ENCODE data around the gene CXCR6. TPM values are rescaled to one million over a fixed set of nuclear protein-coding genes. Genes with fewer than 3 reads are reported as not detected.

Gene CXCR6
- polyA plus RNA-seq, 1 donor from 2014 or later, result not detected

DNA sequence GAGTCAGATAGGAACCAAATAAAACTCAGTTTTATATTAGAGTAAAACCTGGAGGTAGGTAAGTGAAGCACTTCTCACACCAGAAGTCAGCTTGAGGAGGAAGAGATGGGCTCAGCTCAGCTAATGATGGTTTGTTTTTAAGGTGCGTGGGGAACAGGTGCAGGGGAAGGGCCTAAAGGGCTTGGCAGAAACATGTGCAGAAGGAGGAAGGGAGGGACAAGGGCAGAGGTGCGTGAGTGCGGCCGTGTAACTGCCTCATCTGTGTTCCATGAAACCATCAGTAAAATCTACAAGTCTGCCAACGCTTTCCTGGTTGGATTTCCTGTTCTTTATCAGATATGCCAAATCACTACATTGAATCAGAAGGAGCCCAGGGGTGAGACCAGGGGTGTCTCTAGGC is 32.4 kb downstream of the CXCR6 start:
- Histone ChIP-seq H3K36me3 (ENCODE audit: insufficient read depth, low read length) (no peaks in the 10 kb centered on the region), H3F3A (ENCODE audit: insufficient read depth, low read length, poor library complexity, severe bottlenecking) (no peaks in the 10 kb centered on the region), H3K4me3 (ENCODE audit: low read length) (no peak overlapping the region), H4K20me1 (ENCODE audit: insufficient read depth) (no peaks in the 10 kb centered on the region), H3K79me2 (replicated peaks; ENCODE audit: insufficient read depth, low read length) (no peaks in the 10 kb centered on the region), H3K4me2 (ENCODE audit: low read length) (no peak overlapping the region), H3K9ac (ENCODE audit: low read length) (no peak overlapping the region), H3K27ac (ENCODE audit: low read length) (no peak overlapping the region), H3K27me3 (ENCODE audit: insufficient read depth, low read depth, low read length) (no peaks in the 10 kb centered on the region), H2AFZ (ENCODE audit: low read depth, low read length) (no peak overlapping the region), H3K9me2 (ENCODE audit: insufficient read depth, low read length) (no peaks in the 10 kb centered on the region), H3K9me3 (ENCODE audit: low read length) (no peaks in the 10 kb centered on the region)
- TF ChIP-seq, protein P1, sequence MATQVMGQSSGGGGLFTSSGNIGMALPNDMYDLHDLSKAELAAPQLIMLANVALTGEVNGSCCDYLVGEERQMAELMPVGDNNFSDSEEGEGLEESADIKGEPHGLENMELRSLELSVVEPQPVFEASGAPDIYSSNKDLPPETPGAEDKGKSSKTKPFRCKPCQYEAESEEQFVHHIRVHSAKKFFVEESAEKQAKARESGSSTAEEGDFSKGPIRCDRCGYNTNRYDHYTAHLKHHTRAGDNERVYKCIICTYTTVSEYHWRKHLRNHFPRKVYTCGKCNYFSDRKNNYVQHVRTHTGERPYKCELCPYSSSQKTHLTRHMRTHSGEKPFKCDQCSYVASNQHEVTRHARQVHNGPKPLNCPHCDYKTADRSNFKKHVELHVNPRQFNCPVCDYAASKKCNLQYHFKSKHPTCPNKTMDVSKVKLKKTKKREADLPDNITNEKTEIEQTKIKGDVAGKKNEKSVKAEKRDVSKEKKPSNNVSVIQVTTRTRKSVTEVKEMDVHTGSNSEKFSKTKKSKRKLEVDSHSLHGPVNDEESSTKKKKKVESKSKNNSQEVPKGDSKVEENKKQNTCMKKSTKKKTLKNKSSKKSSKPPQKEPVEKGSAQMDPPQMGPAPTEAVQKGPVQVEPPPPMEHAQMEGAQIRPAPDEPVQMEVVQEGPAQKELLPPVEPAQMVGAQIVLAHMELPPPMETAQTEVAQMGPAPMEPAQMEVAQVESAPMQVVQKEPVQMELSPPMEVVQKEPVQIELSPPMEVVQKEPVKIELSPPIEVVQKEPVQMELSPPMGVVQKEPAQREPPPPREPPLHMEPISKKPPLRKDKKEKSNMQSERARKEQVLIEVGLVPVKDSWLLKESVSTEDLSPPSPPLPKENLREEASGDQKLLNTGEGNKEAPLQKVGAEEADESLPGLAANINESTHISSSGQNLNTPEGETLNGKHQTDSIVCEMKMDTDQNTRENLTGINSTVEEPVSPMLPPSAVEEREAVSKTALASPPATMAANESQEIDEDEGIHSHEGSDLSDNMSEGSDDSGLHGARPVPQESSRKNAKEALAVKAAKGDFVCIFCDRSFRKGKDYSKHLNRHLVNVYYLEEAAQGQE (IDR thresholded peaks at IDR 0.05; ENCODE audit: borderline replicate concordance), result no peak
- TF ChIP-seq EZH2 (IDR thresholded peaks at IDR 0.05; ENCODE audit: borderline replicate concordance, insufficient read depth, low read length, poor library complexity, severe bottlenecking), result no peak
- TF ChIP-seq TAF1 (IDR thresholded peaks at IDR 0.05; ENCODE audit: low read depth), result no peak
- no peak for TF ChIP-seq POLR2AphosphoS5 (IDR thresholded peaks at IDR 0.05)
- no peak for TF ChIP-seq RAD21 (conservative IDR thresholded peaks at IDR 0.05)
- TF ChIP-seq SMC3 (conservative IDR thresholded peaks at IDR 0.05; ENCODE audit: poor library complexity), result no peak
- no peak for TF ChIP-seq MXI1 (conservative IDR thresholded peaks at IDR 0.05; ENCODE audit: poor library complexity, severe bottlenecking)
- TF ChIP-seq EP300 (conservative IDR thresholded peaks at IDR 0.05; ENCODE audit: poor library complexity, severe bottlenecking), result no peak
- TF ChIP-seq, protein P2, sequence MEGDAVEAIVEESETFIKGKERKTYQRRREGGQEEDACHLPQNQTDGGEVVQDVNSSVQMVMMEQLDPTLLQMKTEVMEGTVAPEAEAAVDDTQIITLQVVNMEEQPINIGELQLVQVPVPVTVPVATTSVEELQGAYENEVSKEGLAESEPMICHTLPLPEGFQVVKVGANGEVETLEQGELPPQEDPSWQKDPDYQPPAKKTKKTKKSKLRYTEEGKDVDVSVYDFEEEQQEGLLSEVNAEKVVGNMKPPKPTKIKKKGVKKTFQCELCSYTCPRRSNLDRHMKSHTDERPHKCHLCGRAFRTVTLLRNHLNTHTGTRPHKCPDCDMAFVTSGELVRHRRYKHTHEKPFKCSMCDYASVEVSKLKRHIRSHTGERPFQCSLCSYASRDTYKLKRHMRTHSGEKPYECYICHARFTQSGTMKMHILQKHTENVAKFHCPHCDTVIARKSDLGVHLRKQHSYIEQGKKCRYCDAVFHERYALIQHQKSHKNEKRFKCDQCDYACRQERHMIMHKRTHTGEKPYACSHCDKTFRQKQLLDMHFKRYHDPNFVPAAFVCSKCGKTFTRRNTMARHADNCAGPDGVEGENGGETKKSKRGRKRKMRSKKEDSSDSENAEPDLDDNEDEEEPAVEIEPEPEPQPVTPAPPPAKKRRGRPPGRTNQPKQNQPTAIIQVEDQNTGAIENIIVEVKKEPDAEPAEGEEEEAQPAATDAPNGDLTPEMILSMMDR (IDR thresholded peaks at IDR 0.05; ENCODE audit: poor library complexity, severe bottlenecking), result no peak

DNA sequence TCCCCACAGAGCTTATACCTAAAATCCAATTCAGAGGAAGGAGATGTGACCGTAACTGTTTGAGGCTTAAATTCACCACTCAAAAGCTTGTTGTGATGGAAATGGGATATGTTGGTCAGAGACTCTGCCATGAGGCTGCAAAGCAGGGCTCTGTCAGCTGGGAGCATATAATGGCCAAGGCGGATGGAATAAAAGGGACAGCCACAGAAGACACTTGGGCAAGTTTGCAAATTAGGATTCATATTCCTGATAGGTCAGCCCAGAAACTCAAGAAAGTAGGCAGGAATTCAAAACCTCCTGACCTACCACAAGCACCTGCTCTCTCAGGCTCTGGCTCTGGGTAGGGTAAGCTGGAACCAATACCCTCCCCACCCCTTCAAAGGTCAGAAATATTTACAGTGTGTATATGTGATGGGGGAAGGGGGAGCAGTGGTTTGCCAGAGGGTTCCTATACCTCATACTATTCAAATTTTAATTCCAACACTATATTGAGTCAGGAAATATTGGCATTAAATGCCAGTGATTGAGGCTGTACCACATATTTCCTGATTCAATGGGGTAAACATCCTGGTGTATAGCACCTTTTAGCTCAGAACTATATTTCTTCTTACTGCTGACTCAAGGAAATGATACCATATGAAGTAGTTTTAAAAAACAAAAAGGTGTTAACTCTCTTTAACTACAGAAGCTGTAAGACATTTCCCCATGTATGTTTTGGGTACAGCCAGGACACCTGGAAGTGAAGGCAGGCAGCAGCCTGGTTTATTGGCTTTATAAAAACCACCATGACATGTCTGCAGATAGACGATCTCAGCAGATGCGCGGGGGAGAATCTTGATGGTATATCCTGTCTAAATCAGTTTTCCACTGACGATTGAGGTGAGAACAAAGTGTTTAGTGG is 33.2 kb downstream of the CXCR6 start:
- Histone ChIP-seq H3K4me3 (ENCODE audit: low read length) (no peak overlapping the region), H3K36me3 (ENCODE audit: insufficient read depth, low read length) (no peaks in the 10 kb centered on the region), H3K27me3 (ENCODE audit: insufficient read depth, low read depth, low read length) (no peaks in the 10 kb centered on the region), H2AFZ (ENCODE audit: low read depth, low read length) (no peak overlapping the region), H3K9ac (ENCODE audit: low read length) (no peak overlapping the region), H4K20me1 (ENCODE audit: insufficient read depth) (no peaks in the 10 kb centered on the region), H3K79me2 (replicated peaks; ENCODE audit: insufficient read depth, low read length) (no peaks in the 10 kb centered on the region), H3K4me2 (ENCODE audit: low read length) (no peak overlapping the region), H3K9me3 (ENCODE audit: low read length) (no peaks in the 10 kb centered on the region), H3K9me2 (ENCODE audit: insufficient read depth, low read length) (no peaks in the 10 kb centered on the region), H3F3A (ENCODE audit: insufficient read depth, low read length, poor library complexity, severe bottlenecking) (no peaks in the 10 kb centered on the region), H3K27ac (ENCODE audit: low read length) (no peak overlapping the region)
- no peak for TF ChIP-seq EP300 (conservative IDR thresholded peaks at IDR 0.05; ENCODE audit: poor library complexity, severe bottlenecking)
- no peak for TF ChIP-seq SMC3 (conservative IDR thresholded peaks at IDR 0.05; ENCODE audit: poor library complexity)
- TF ChIP-seq, protein P1 (IDR thresholded peaks at IDR 0.05; ENCODE audit: borderline replicate concordance), result no peak
- TF ChIP-seq POLR2AphosphoS5 (IDR thresholded peaks at IDR 0.05), result no peak
- no peak for TF ChIP-seq MXI1 (conservative IDR thresholded peaks at IDR 0.05; ENCODE audit: poor library complexity, severe bottlenecking)

All from neural cell (in vitro differentiated cells).